ENCODE measurements around the gene SCARB1. TPM values are rescaled to one million over a fixed set of nuclear protein-coding genes. Genes with fewer than 3 reads are reported as not detected.
"Not testable (repeated sequence)": the region's sequence is repeated elsewhere in the genome, so short reads cannot be mapped to it uniquely, and the experiment has no call there.

SCARB1 gene
- total RNA-seq, 1 donor from 2014 or later: 11.1 TPM

GRCh38 chr12:124906606-124907261 lies 43.1 kb upstream of the SCARB1 start:
- Histone ChIP-seq H3K27me3 (ENCODE audit: low read depth) (no peaks in the 10 kb centered on the region), H3K27ac (replicated peaks) (peak overlapping the region; percentile 32), H3K36me3 (peaks cover 13% of the 10 kb centered on the region), H3K9me3 (replicated peaks) (no peaks in the 10 kb centered on the region), H3K4me1 (peaks cover 46% of the 10 kb centered on the region), H3K4me3 (no peak overlapping the region)
- intact Hi-C loops (cut with micrococcal nuclease): no loop called here
- peak; percentile 66 for DNase-seq
- TF ChIP-seq CTCF (IDR thresholded peaks at IDR 0.05; ENCODE audit: borderline replicate concordance): peak; percentile 99

- H3K4me1 ChIP-seq: peaks cover 26% of the 10 kb centered on the region
- peak; percentile 83 for DNase-seq
- H3K27ac ChIP-seq (replicated peaks): peak overlapping the region; percentile 70
- TF ChIP-seq CTCF (IDR thresholded peaks at IDR 0.05; ENCODE audit: borderline replicate concordance): no peak
- H3K9me3 ChIP-seq (replicated peaks): no peaks in the 10 kb centered on the region
- intact Hi-C loops (cut with micrococcal nuclease): no loop called here
- no peaks in the 10 kb centered on the region for H3K27me3 ChIP-seq (ENCODE audit: low read depth)
- H3K36me3 ChIP-seq: no peaks in the 10 kb centered on the region
- peak overlapping the region; percentile 22 for H3K4me3 ChIP-seq
These were observed 40.8 kb upstream of the SCARB1 start for GRCh38 chr12:124904306-124905098.

GRCh38 chr12:124902916-124903315 lies 39.3 kb upstream of the SCARB1 start:
- Histone ChIP-seq H3K4me1 (peaks cover 31% of the 10 kb centered on the region), H3K4me3 (no peak overlapping the region), H3K27ac (replicated peaks) (no peak overlapping the region), H3K36me3 (no peaks in the 10 kb centered on the region), H3K9me3 (replicated peaks) (no peaks in the 10 kb centered on the region), H3K27me3 (ENCODE audit: low read depth) (no peaks in the 10 kb centered on the region)
- DNase-seq: no peak
- intact Hi-C loops (cut with micrococcal nuclease): no loop called here
- no peak for TF ChIP-seq CTCF (IDR thresholded peaks at IDR 0.05; ENCODE audit: borderline replicate concordance)

DNA sequence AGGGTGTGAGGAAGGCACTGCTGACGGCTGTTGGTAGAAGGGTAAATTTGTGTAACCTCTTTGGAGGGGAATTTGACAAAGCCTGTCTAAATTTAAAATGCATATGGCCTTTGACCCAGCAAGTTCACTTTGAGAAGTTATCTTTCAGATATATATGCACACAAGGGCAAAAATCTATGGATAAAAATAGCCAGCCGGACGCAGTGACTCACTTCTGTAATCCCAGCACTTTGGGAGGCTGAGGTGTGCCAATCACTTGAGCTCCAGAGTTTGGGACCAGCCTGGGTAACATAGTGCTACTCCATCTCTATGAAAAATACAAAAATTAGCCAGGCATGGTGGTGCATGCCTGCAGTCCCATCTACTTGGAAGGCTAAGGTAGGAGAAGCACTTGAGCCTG lies 37.3 kb upstream of the SCARB1 start:
- DNase-seq: no peak
- Histone ChIP-seq H3K4me3 (no peak overlapping the region), H3K9me3 (replicated peaks) (no peaks in the 10 kb centered on the region), H3K36me3 (no peaks in the 10 kb centered on the region), H3K4me1 (peaks cover 26% of the 10 kb centered on the region), H3K27ac (replicated peaks) (no peak overlapping the region), H3K27me3 (ENCODE audit: low read depth) (no peaks in the 10 kb centered on the region)
- intact Hi-C loops (cut with micrococcal nuclease): no loop called here
- TF ChIP-seq CTCF (IDR thresholded peaks at IDR 0.05; ENCODE audit: borderline replicate concordance): no peak

- intact Hi-C loops (cut with micrococcal nuclease); DNase-seq; H3K4me3 ChIP-seq; H3K27ac ChIP-seq (replicated peaks); H3K9me3 ChIP-seq (replicated peaks); H3K27me3 ChIP-seq (ENCODE audit: low read depth); H3K36me3 ChIP-seq: not testable (repeated sequence)
- H3K4me1 ChIP-seq: peaks cover 25% of the 10 kb centered on the region
These were observed 36.7 kb upstream of the SCARB1 start for GRCh38 chr12:124900345-124900795.

GRCh38 chr12:124898923-124899294 lies 35.2 kb upstream of the SCARB1 start:
- no peak for DNase-seq
- Histone ChIP-seq H3K9me3 (replicated peaks) (no peaks in the 10 kb centered on the region), H3K36me3 (no peaks in the 10 kb centered on the region), H3K4me1 (peaks cover 13% of the 10 kb centered on the region), H3K27me3 (ENCODE audit: low read depth) (no peaks in the 10 kb centered on the region), H3K27ac (replicated peaks) (no peak overlapping the region), H3K4me3 (no peak overlapping the region)
- intact Hi-C loops (cut with micrococcal nuclease): no loop called here
- no peak for TF ChIP-seq CTCF (IDR thresholded peaks at IDR 0.05; ENCODE audit: borderline replicate concordance)
